IPS-18a (cell line): ENCODE measurements around the gene PPIG.

Experiments
- H3K27ac ChIP-seq: one replicate; pipeline ENCODE4 v1.5.1; 2013; ENCODE audit warnings: low read length
- H3K27me3 ChIP-seq: one replicate; pipeline ENCODE4 v1.6.1; 2013; ENCODE audit warnings: mild to moderate bottlenecking, low read length; ENCODE audit not compliant: control insufficient read depth, insufficient read depth
- H3K36me3 ChIP-seq: one replicate; pipeline ENCODE4 v1.6.1; 2013; ENCODE audit warnings: low read depth, low read length; ENCODE audit not compliant: control insufficient read depth
- H3K4me1 ChIP-seq: one replicate; pipeline ENCODE4 v1.6.1; 2013; ENCODE audit warnings: low read depth, low read length; ENCODE audit not compliant: control insufficient read depth
- H3K4me3 ChIP-seq: one replicate; pipeline ENCODE4 v1.5.1; 2013; ENCODE audit warnings: low read length
- H3K9ac ChIP-seq: one replicate; pipeline ENCODE4 v1.6.1; 2013; ENCODE audit warnings: mild to moderate bottlenecking, low read length, moderate library complexity
- H3K9me3 ChIP-seq: one replicate; pipeline ENCODE4 v1.6.1; 2013; ENCODE audit warnings: low read depth, low read length; ENCODE audit not compliant: control insufficient read depth

Gene PPIG

GRCh38 chr2:169664978-169665930, 81.1 kb downstream of the PPIG start:
- Histone ChIP-seq H3K4me1 (no peaks in the 10 kb centered on the region), H3K27ac (no peak overlapping the region), H3K27me3 (no peaks in the 10 kb centered on the region), H3K4me3 (no peak overlapping the region), H3K9me3 (no peaks in the 10 kb centered on the region), H3K9ac (no peak overlapping the region), H3K36me3 (no peaks in the 10 kb centered on the region)

- Histone ChIP-seq H3K4me1 (no peaks in the 10 kb centered on the region), H3K36me3 (no peaks in the 10 kb centered on the region), H3K9ac (no peak overlapping the region), H3K27ac (no peak overlapping the region), H3K9me3 (no peaks in the 10 kb centered on the region), H3K27me3 (no peaks in the 10 kb centered on the region), H3K4me3 (no peak overlapping the region)
Observed at GRCh38 chr2:169667583-169667982, 83.4 kb downstream of the PPIG start.

GRCh38 chr2:169670215-169670651, 86.1 kb downstream of the PPIG start:
- Histone ChIP-seq H3K9me3 (no peaks in the 10 kb centered on the region), H3K4me3 (no peak overlapping the region), H3K27ac (no peak overlapping the region), H3K36me3 (no peaks in the 10 kb centered on the region), H3K27me3 (no peaks in the 10 kb centered on the region), H3K4me1 (no peaks in the 10 kb centered on the region), H3K9ac (no peak overlapping the region)

- Histone ChIP-seq H3K36me3 (no peaks in the 10 kb centered on the region), H3K27ac (no peak overlapping the region), H3K27me3 (no peaks in the 10 kb centered on the region), H3K9me3 (no peaks in the 10 kb centered on the region), H3K4me1 (no peaks in the 10 kb centered on the region), H3K9ac (no peak overlapping the region), H3K4me3 (no peak overlapping the region)
Observed at GRCh38 chr2:169670937-169671336, 86.8 kb downstream of the PPIG start.

GRCh38 chr2:169672406-169672805, 88.3 kb downstream of the PPIG start:
- no peaks in the 10 kb centered on the region for H3K36me3 ChIP-seq
- no peak overlapping the region for H3K27ac ChIP-seq
- H3K4me1 ChIP-seq, result peaks cover 4% of the 10 kb centered on the region
- H3K9me3 ChIP-seq, result no peaks in the 10 kb centered on the region
- H3K9ac ChIP-seq, result no peak overlapping the region
- H3K4me3 ChIP-seq, result no peak overlapping the region
- no peaks in the 10 kb centered on the region for H3K27me3 ChIP-seq

- Histone ChIP-seq H3K9me3 (no peaks in the 10 kb centered on the region), H3K36me3 (no peaks in the 10 kb centered on the region), H3K27ac (no peak overlapping the region), H3K4me3 (no peak overlapping the region), H3K27me3 (no peaks in the 10 kb centered on the region), H3K4me1 (peaks cover 4% of the 10 kb centered on the region), H3K9ac (no peak overlapping the region)
Observed at GRCh38 chr2:169673106-169673505, 89.0 kb downstream of the PPIG start.

GRCh38 chr2:169673921-169674320, 89.8 kb downstream of the PPIG start:
- H3K36me3 ChIP-seq, result no peaks in the 10 kb centered on the region
- H3K9ac ChIP-seq, result no peak overlapping the region
- no peaks in the 10 kb centered on the region for H3K9me3 ChIP-seq
- H3K4me3 ChIP-seq, result no peak overlapping the region
- H3K27ac ChIP-seq, result no peak overlapping the region
- H3K4me1 ChIP-seq, result peaks cover 4% of the 10 kb centered on the region
- no peaks in the 10 kb centered on the region for H3K27me3 ChIP-seq

GRCh38 chr2:169676357-169676756, 92.2 kb downstream of the PPIG start:
- Histone ChIP-seq H3K9me3 (no peaks in the 10 kb centered on the region), H3K4me3 (no peak overlapping the region), H3K27me3 (no peaks in the 10 kb centered on the region), H3K27ac (no peak overlapping the region), H3K4me1 (peaks cover 4% of the 10 kb centered on the region), H3K36me3 (no peaks in the 10 kb centered on the region), H3K9ac (no peak overlapping the region)

- H3K36me3 ChIP-seq, result no peaks in the 10 kb centered on the region
- H3K27ac ChIP-seq, result no peak overlapping the region
- H3K4me3 ChIP-seq, result no peak overlapping the region
- no peaks in the 10 kb centered on the region for H3K9me3 ChIP-seq
- H3K9ac ChIP-seq, result no peak overlapping the region
- peaks cover 4% of the 10 kb centered on the region for H3K4me1 ChIP-seq
- no peaks in the 10 kb centered on the region for H3K27me3 ChIP-seq
Observed at GRCh38 chr2:169676850-169677249, 92.7 kb downstream of the PPIG start.

GRCh38 chr2:169683054-169683424, 98.9 kb downstream of the PPIG start:
- H3K9ac ChIP-seq, result no peak overlapping the region

GRCh38 chr2:169683425-169684134, 99.4 kb downstream of the PPIG start:
- H3K27ac ChIP-seq, result no peak overlapping the region
- H3K36me3 ChIP-seq, result no peaks in the 10 kb centered on the region
- H3K27me3 ChIP-seq, result no peaks in the 10 kb centered on the region
- peaks cover 7% of the 10 kb centered on the region for H3K4me1 ChIP-seq
- no peak overlapping the region for H3K9ac ChIP-seq
- H3K9me3 ChIP-seq, result no peaks in the 10 kb centered on the region
- H3K4me3 ChIP-seq, result no peak overlapping the region

More at GRCh38 chr2:169683054-169683424, 98.9 kb downstream of the PPIG start:
- H3K9me3 ChIP-seq, result no peaks in the 10 kb centered on the region
- H3K27me3 ChIP-seq, result no peaks in the 10 kb centered on the region
- no peak overlapping the region for H3K27ac ChIP-seq
- H3K4me1 ChIP-seq, result peaks cover 7% of the 10 kb centered on the region
- no peak overlapping the region for H3K4me3 ChIP-seq
- H3K36me3 ChIP-seq, result no peaks in the 10 kb centered on the region
